HG03439 (cell line): ENCODE measurements around the gene PYGM.

Source experiments
- ATAC-seq: cut with Tn5 transposase; IDR thresholded peaks from one replicate; pipeline ENCODE4 v1.9.1; 2021; ENCODE audit warnings: mild to moderate bottlenecking, moderate library complexity; ENCODE audit not compliant: unreplicated experiment

Gene PYGM

GRCh38 chr11:64769283-64769682 is 9.5 kb upstream of the PYGM start:
- ATAC-seq, result no peak

DNA sequence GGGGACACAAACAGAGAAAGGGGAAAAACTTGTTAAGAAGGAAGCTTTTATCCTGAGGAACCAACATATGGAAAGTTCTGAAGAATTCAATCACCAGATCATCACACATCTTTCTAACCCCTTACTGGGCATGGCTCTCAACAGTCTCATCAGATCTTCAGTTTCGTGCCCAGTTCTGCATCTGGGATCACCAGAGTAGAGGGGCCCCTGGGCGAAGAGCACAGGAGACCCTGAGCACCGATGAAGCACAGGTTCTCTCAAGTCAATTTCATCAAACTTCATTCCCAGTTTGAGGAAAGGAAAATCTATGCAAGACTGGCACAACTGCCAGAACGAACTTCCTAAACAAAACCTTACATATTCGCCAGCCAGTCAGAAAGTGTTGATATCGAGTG is 8.5 kb upstream of the PYGM start:
- no peak for ATAC-seq

DNA sequence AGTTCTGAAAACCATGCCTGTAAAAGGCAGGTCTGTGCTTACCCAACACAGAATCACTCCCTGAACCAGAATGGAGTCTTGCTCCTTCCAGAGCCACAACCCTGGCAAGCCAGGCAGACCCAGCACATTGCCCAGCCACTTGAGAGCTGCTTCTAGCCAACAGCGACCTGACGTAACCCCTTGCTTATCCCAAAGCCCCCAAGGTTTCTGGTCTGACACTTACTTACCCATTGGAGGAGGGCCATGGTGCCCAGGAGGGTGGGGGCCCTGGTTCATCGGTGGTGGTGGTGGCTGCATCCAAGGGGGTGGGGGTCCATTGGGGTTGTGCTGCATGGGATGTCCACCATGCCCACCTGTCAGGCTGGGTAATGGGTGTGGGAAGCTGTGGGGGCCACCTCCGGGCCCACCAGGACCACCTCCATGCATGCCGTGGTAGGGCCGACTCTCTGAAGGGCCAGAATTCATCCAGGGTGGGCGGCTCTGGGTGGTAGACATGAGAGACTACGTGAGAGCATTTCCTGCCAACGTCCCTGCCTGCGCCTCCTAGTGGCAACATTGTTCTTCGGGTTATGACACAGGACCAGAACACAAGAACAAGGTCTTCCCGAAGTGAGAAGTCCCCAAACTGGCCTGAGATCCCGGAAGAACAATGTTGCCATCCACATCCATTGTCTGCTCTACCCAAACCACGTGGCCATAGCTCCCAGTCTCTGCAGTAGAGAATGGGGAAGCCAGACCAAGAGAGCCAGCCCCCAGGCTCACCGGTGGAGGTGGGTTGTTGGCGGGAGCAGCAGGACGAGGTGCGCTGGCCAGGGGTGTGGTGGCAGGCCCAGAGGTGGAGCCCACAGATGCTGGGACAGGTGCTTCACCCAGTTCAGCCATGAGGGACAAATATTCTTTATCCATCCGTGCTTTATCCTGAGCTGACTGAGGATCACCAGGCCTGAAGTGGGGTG is 7.8 kb upstream of the PYGM start:
- ATAC-seq, result no peak

GRCh38 chr11:64766881-64767280 is 7.1 kb upstream of the PYGM start:
- no peak for ATAC-seq

DNA sequence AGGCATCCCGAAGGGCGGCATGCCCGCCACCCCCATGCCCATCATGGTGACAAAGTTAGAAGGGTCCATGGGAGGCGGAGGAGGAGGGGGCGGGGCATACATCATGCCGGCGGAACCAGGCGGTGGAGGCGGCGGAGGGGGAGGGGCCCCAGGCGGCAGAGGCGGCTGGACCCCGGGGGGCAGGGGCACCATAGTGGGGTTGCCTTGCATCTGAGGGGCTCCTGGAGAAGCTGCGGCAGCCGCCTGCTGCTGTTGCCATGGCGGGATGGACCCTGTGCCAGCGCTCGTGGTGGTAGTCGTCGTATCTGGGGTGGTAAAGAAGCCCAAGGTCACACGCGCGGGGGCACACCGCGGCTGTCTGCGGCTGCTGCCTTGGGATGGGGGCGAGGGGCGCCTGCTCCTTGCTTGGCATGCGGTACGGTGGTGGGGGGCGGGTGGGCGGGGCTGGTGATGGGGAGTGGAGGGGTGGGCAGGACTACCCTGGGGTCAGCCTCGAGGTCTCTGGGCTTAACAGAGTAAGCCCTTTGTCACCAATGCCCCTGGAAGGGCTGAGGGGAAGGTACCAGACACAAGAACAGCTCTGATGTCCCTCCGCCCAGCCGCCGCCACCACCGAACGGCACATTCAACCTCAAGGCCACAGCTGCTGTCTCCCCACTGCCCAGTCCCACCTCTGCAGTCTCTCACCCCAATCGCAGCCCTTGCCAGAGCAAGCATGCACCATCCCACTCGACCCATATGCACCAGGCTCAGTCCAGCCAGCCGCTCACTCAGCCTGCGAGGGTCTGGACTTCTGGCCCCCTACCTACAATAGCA is 6.3 kb upstream of the PYGM start:
- no peak for ATAC-seq

GRCh38 chr11:64765291-64765850 is 5.6 kb upstream of the PYGM start:
- ATAC-seq, result no peak

GRCh38 chr11:64764753-64765152 is 5.0 kb upstream of the PYGM start:
- no peak for ATAC-seq

GRCh38 chr11:64764040-64764611 is 4.4 kb upstream of the PYGM start:
- ATAC-seq, result no peak

GRCh38 chr11:64763526-64764039 is 3.8 kb upstream of the PYGM start:
- ATAC-seq, result no peak

DNA sequence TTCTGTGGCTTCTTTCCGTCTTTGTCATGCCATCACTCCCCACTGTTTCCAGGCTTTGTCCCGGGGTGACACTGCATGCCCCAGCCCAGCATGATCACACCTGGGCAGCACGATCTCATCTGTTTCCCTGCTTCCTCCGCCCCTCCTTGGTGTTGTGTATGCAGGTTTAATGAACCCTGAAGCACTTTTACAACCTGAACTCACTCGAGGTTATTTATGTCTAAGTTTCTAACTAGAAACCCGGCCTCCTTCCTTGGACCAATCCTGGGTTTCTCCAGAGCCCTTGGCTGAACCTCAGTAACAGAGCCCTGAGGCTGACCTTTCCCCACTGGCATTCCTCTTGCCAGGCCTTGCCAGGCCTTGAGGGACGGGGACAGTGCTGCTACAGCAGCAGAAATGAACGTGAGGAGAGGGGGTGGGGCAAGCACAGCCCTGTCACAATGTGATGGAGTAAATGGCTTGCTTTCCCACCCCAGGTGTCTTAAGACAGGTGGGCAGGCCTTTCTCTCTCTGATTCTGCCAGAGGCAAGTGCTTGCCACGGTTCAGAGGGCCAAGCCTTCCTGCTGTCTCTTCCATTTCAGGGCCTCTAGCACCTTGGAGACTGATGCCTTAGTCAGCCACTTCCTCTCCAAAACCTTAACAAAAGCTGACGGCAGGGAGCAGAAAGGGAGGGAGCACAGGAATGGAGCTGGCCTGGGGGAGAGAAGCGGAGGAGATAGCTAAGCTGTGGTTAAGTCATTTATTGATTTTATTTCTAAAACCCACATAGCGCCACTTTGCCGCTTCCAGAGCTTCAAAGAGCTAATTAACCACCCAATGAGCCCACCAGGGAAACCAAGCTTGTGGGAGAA is 3.1 kb upstream of the PYGM start:
- ATAC-seq, result no peak

- ATAC-seq, result no peak
These were observed 2.5 kb upstream of the PYGM start for GRCh38 chr11:64762277-64762673.

DNA sequence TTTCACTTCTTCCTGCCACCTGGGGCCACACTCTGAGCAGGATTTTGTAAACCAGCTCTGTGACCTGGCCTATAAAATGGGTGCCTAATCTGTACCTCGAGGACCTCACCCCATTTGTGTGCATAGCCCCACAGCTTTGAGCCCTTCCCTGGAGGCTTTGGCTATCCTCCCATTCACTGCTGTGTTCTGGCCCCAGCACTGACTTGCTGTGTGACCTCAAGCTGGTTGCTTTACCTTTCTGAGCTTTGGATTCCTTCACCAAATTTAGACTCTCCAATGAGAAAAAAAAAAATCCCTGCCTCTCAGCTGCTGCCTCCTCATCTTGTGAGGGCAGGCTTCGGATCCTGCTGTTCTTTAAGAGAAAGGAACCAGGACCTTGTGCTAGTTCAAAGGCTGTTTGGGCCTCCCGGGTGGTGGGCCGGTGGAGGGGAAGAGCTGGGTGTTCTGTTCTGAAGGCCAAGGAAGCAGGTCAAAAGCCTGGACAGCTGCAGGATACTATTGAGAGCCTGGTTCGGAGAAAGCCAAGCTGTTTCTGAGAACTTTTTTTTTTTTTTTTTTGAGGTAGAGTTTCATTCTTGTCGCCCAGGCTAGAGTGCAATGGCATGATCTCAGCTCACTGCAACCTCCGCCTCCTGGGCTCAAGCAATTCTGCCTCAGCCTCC is 1.1 kb upstream of the PYGM start:
- ATAC-seq, result no peak

DNA sequence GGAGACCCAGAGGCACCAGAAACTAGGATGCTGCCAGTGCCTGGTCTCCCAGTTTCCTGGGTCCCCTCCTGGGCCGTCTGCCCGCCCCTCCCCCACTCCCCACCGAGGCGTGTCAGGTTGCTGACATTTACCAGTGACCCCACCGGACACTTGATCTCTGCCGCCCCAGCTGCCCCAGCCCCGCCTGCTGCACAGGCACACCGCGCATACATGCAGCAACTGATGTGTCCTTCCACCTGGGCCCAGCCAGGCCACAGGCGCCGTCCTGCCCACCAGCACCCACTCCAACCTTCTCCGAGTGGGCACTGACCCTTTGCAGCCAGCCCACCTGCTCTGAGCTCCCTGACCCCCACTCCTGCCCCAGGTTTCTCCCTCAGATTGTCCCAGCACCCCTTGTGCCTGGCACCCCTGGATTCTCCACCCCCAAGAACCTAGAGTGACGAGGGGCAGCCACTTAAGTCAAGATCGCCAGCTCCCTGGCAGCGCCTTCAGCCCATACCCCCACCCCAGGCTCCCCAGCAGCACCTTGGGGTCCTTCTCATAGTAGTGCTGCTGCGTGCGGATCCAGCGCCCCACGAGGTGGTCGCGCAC is 548 bp downstream of the PYGM start:
- no peak for ATAC-seq

GRCh38 chr11:64758330-64759079 is 1.3 kb downstream of the PYGM start:
- ATAC-seq, result no peak

- no peak for ATAC-seq
These were observed 2.0 kb downstream of the PYGM start for GRCh38 chr11:64757549-64758329.

DNA sequence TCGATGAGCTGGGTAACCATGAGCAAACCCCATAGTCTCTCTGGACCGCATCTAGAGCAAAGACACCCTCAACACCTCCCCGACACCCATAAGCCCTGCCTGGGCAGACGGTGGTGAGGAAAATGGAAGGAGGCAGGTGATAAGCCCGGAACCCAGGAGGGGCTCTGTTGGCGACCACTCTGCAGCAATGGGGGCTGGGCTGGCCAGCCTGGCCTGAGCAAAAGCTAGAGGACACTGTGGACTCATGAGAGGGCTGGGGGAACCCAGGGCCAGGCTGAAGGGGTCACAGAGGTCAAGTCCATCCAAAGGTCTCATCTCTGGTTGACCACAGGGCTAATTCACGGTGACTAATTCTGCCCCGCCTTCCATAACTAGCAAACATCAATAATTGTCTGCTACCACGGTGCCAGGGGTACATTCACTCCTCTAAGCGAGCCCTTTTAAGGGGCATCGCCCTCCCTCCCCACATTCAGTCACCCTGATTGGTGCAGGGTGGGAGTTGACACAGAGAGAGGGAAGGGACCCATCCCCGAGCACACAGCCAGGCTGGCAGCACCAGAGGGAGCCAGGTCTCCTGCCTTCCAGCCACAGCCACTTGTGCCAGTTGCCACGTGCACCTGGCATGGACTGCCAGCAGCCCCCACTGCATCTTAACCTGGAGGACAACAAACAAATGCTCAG is 4.0 kb downstream of the PYGM start:
- ATAC-seq, result no peak
